Keratinocyte (primary cell): ENCODE data around the gene DAGLA. TPM values are rescaled to one million over a fixed set of nuclear protein-coding genes. Genes with fewer than 3 reads are reported as not detected.

Experiments
- DNase-seq: peaks from one replicate; pipeline ENCODE4 v3.0.0-alpha.2; 2011; ENCODE audit warnings: low read depth, missing footprints, low spot score
- FAIRE-seq: peaks from 2 replicates; lab custom pipeline; 2011; peaks lifted over from hg19 to GRCh38; lab: Jason Lieb, UNC
- H2AFZ ChIP-seq: 2 replicates; pipeline ENCODE4 v1.6.0; 2012; ENCODE audit warnings: low read length, control low read depth, inconsistent platforms; ENCODE audit not compliant: control insufficient read depth
- H3K27ac ChIP-seq: 2 replicates; pipeline ENCODE4 v1.5.1; 2011; ENCODE audit warnings: low read length; ENCODE audit not compliant: control insufficient read depth, insufficient read depth
- H3K27me3 ChIP-seq: 3 replicates; pipeline ENCODE4 v1.6.0; 2011; ENCODE audit warnings: low read length; ENCODE audit not compliant: control insufficient read depth, insufficient read depth; ENCODE audit errors: extremely low read depth
- H3K36me3 ChIP-seq, 2 experiments: 2 replicates in 1 of 2; 3 replicates in 1 of 2; pipeline ENCODE4 v1.5.1; 2011; ENCODE audit warnings: low read length in 2 of 2, mild to moderate bottlenecking in 1 of 2; ENCODE audit not compliant: control insufficient read depth in 2 of 2, insufficient read depth in 2 of 2; ENCODE audit errors: extremely low read depth in 1 of 2
- H3K4me1 ChIP-seq: 3 replicates; pipeline ENCODE4 v1.5.1; 2011; ENCODE audit warnings: low read length; ENCODE audit not compliant: control insufficient read depth, insufficient read depth; ENCODE audit errors: extremely low read depth
- H3K4me2 ChIP-seq: 3 replicates; pipeline ENCODE4 v1.6.0; 2011; ENCODE audit warnings: low read depth, low read length; ENCODE audit not compliant: control insufficient read depth, insufficient read depth; ENCODE audit errors: extremely low read depth
- H3K4me3 ChIP-seq, 3 experiments: fragments of 200-600 bp in 1 of 3; sonication (generic) in 1 of 3; 2 replicates in 2 of 3; 3 replicates in 1 of 3; pipeline ENCODE4 v1.5.1; 2011 to 2016; ENCODE audit warnings: low read length in 3 of 3, mild to moderate bottlenecking in 3 of 3, control low read depth in 2 of 3, inconsistent platforms in 1 of 3, low read depth in 1 of 3, mixed read lengths in 1 of 3, mixed run types in 1 of 3, moderate library complexity in 1 of 3; ENCODE audit not compliant: control insufficient read depth in 2 of 3, insufficient read depth in 2 of 3; ENCODE audit errors: extremely low read depth in 1 of 3
- H3K79me2 ChIP-seq: 2 replicates; pipeline ENCODE4 v1.6.0; 2012; ENCODE audit warnings: low read length; ENCODE audit not compliant: control insufficient read depth, insufficient read depth
- H3K9ac ChIP-seq: 3 replicates; pipeline ENCODE4 v1.6.0; 2011; ENCODE audit warnings: low read length; ENCODE audit not compliant: control insufficient read depth, insufficient read depth; ENCODE audit errors: extremely low read depth
- H3K9me1 ChIP-seq: 3 replicates; pipeline ENCODE4 v1.6.0; 2011; ENCODE audit warnings: low read length; ENCODE audit not compliant: control insufficient read depth, insufficient read depth; ENCODE audit errors: extremely low read depth
- H3K9me3 ChIP-seq: 2 replicates; pipeline ENCODE4 v1.5.1; 2012; ENCODE audit warnings: low read depth, low read length; ENCODE audit not compliant: control insufficient read depth
- H4K20me1 ChIP-seq: 3 replicates; pipeline ENCODE4 v1.6.0; 2011; ENCODE audit warnings: low read length; ENCODE audit not compliant: control insufficient read depth, insufficient read depth; ENCODE audit errors: extremely low read depth
- EZH2 ChIP-seq: IDR thresholded peaks from one replicate; pipeline ENCODE4 v1.6.1; 2012; ENCODE audit warnings: inconsistent platforms, mild to moderate bottlenecking, low read length, moderate library complexity
- dilution Hi-C: fragments of 300-500 bp; cut with MboI; formaldehyde crosslinking; loops from one replicate; pipeline ENCODE4 v1.7.0; 2020; ENCODE audit warnings: low sequenced_read_pairs; ENCODE audit not compliant: extremely low pct_ligation_motif_present
- polyA plus RNA-seq, 5 experiments: library from polyadenylated mRNA; depleted of rRNA in 3 of 5; stranded (reverse) in 3 of 5; stranded (forward) in 1 of 5; unstranded in 1 of 5; fragments of >200 nt; gene quantifications; 1 replicate in 1 of 5; 2 replicates in 3 of 5; 3 replicates in 1 of 5; pipeline versions ENCODE4 v1.2.1 to v1.2.3, GENCODE V29; 2011 to 2012; ENCODE audit warnings: missing spikeins in 2 of 5, low read depth in 1 of 5, low replicate concordance in 1 of 5
- TF ChIP-seq, protein P1 (sequence below), 3 experiments: IDR thresholded peaks in 1 of 3; conservative IDR thresholded peaks in 1 of 3; optimal IDR thresholded peaks in 1 of 3; 2 replicates in 2 of 3; 3 replicates in 1 of 3; pipeline versions ENCODE3 to v1.5.1; 2011; ENCODE audit warnings: low read length in 3 of 3, mild to moderate bottlenecking in 3 of 3, moderate library complexity in 2 of 3, control low read depth in 1 of 3, inconsistent platforms in 1 of 3; ENCODE audit not compliant: insufficient read depth in 2 of 3; ENCODE audit errors: extremely low read depth in 1 of 3

The DAGLA gene
- polyA plus RNA-seq, 1 donor (not counting 4 experiments of a cell fraction or from before 2014, with no cell fraction given) = 0.03 TPM

DNA sequence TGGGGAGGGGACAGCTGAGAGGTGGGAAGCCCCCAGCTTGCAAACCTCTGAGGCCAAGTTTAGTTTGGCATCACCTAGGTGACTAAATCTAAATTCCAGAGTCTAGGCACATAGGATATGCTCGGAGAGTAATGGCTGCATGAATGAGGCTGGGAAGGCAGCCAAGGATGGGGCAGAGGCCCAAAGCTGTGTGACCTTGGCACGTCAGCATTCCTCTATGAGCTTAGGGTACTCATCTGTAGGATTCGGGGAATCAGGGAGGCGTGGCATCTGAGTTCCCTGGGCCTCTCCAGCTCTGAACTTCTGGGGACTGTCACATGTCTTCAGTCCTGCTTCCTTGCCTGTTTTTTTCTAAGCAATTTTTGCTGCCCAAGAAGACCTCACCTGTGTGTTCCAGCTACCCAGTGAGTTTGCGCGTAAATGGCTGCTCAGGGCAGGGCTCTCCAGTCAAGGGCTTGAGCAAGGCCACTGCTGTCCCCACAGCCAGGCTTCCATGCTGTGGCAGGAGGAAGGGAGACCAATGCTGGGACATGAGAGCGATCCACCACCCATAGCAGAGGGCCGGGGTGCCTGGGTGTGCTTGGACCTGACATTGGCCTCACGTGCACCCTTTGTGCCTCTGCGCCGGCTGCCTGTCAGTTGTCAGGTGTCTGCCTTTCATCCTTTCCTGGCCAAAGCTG lies 13.9 kb downstream of the DAGLA start:
- FAIRE-seq = no peak
- TF ChIP-seq, protein P1, sequence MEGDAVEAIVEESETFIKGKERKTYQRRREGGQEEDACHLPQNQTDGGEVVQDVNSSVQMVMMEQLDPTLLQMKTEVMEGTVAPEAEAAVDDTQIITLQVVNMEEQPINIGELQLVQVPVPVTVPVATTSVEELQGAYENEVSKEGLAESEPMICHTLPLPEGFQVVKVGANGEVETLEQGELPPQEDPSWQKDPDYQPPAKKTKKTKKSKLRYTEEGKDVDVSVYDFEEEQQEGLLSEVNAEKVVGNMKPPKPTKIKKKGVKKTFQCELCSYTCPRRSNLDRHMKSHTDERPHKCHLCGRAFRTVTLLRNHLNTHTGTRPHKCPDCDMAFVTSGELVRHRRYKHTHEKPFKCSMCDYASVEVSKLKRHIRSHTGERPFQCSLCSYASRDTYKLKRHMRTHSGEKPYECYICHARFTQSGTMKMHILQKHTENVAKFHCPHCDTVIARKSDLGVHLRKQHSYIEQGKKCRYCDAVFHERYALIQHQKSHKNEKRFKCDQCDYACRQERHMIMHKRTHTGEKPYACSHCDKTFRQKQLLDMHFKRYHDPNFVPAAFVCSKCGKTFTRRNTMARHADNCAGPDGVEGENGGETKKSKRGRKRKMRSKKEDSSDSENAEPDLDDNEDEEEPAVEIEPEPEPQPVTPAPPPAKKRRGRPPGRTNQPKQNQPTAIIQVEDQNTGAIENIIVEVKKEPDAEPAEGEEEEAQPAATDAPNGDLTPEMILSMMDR (optimal IDR thresholded peaks at IDR 0.05 in 1 of 3, IDR thresholded peaks at IDR 0.05 in 1 of 3, conservative IDR thresholded peaks at IDR 0.05 in 1 of 3; ENCODE audit: extremely low read depth in 1 of 3, insufficient read depth in 2 of 3, low read length in 3 of 3) = no peak
- no peak for TF ChIP-seq EZH2
- peaks cover 10% of the 10 kb centered on the region for H3K27me3 ChIP-seq
- no peak for DNase-seq
- no peaks in the 10 kb centered on the region for H4K20me1 ChIP-seq
- no peak overlapping the region for H3K4me3 ChIP-seq
- dilution Hi-C loops = no loop called here
- peaks cover 2% of the 10 kb centered on the region for H3K9me1 ChIP-seq
- H2AFZ ChIP-seq = no peak overlapping the region
- no peaks in the 10 kb centered on the region for H3K79me2 ChIP-seq
- no peak overlapping the region for H3K27ac ChIP-seq
- peaks cover 23% of the 10 kb centered on the region for H3K4me1 ChIP-seq
- H3K4me2 ChIP-seq = no peak overlapping the region
- H3K36me3 ChIP-seq = no peaks in the 10 kb centered on the region
- no peaks in the 10 kb centered on the region for H3K9me3 ChIP-seq
- H3K9ac ChIP-seq = no peak overlapping the region

DNA sequence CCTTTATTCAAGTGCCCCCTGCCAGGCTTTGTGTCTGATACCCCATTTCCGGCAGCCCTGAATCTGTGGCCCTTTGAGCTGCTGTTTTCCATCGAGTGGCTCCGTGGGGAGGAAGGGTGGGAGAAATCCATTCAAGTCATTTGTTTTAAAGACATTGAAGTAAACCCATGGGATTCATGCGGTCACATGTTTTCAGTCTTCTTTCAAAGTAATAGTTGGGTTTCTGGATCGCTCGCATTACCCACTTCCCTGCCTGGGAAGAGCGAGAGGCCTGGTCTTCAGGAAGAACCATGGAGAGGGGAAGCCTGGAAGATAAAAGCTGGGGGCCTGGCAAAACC lies 14.4 kb downstream of the DAGLA start:
- H3K9ac ChIP-seq = no peak overlapping the region
- H3K27me3 ChIP-seq = peaks cover 10% of the 10 kb centered on the region
- H3K36me3 ChIP-seq = no peaks in the 10 kb centered on the region
- TF ChIP-seq EZH2 = no peak
- TF ChIP-seq, protein P1 (optimal IDR thresholded peaks at IDR 0.05 in 1 of 3, IDR thresholded peaks at IDR 0.05 in 1 of 3, conservative IDR thresholded peaks at IDR 0.05 in 1 of 3; ENCODE audit: extremely low read depth in 1 of 3, insufficient read depth in 2 of 3, low read length in 3 of 3) = no peak
- H4K20me1 ChIP-seq = no peaks in the 10 kb centered on the region
- H3K4me3 ChIP-seq = no peak overlapping the region
- H3K79me2 ChIP-seq = no peaks in the 10 kb centered on the region
- H3K4me1 ChIP-seq = peaks cover 28% of the 10 kb centered on the region
- no peaks in the 10 kb centered on the region for H3K9me3 ChIP-seq
- peaks cover 2% of the 10 kb centered on the region for H3K9me1 ChIP-seq
- FAIRE-seq (no peak), DNase-seq (no peak)
- dilution Hi-C loops = no loop called here
- H2AFZ ChIP-seq = no peak overlapping the region
- H3K27ac ChIP-seq = no peak overlapping the region
- H3K4me2 ChIP-seq = no peak overlapping the region
